HepG2 (cell line): ENCODE data around the gene NSMF. TPM values are rescaled to one million over a fixed set of nuclear protein-coding genes. Genes with fewer than 3 reads are reported as not detected.

ENCODE experiments used
- ATAC-seq: fragments of 200-7000 bp; cut with Tn5 transposase; 3 replicates; pipeline ENCODE4 v1.9.1; 2020; ENCODE audit warnings: mild to moderate bottlenecking, moderate library complexity
- BruUV-seq: library from RNA; stranded (reverse); fragments of 400-500 nt; replicated peaks from 2 replicates; lab custom pipeline; 2021; lab: Mats Ljungman, UMichigan
- CTCF ChIA-PET: fragments of 300-600 bp; formaldehyde crosslinking; extraction: SDS; loops from one replicate; lab custom pipeline; 2021; ENCODE audit warnings: low total read pairs, inconsistent platforms, low intra/inter-chr PET ratio; lab: Yijun Ruan, JAX
- POLR2A ChIA-PET: fragments of 350-600 bp; sonication (Branson Sonifier 250); formaldehyde crosslinking; loops from one replicate; lab custom pipeline; 2020; ENCODE audit warnings: antibody characterized with exemption, inconsistent platforms; lab: Yijun Ruan, JAX
- DNase-seq: peaks from one replicate; pipeline ENCODE4 v3.0.0-alpha.2; 2015; ENCODE audit warnings: low spot score
- FAIRE-seq: peaks from 3 replicates; lab custom pipeline; 2011; peaks lifted over from hg19 to GRCh38; lab: Jason Lieb, UNC
- H2AFZ ChIP-seq: one replicate; pipeline ENCODE4 v1.6.1; 2011; ENCODE audit warnings: low read length, inconsistent platforms
- H3K27ac ChIP-seq: fragments of 300-600 bp; 3 replicates; pipeline ENCODE4 v1.8.0; 2011; ENCODE audit warnings: mixed run types, mild to moderate bottlenecking, mixed read lengths, low read length, inconsistent platforms; ENCODE audit not compliant: insufficient read depth; ENCODE audit errors: extremely low read length
- H3K27me3 ChIP-seq, 2 experiments: fragments of 200-600 bp in 1 of 2; 2 replicates in 1 of 2; 3 replicates in 1 of 2; pipeline versions ENCODE4 v1.6.0 to v1.8.0; 2011; ENCODE audit warnings: low read length in 2 of 2, mild to moderate bottlenecking in 2 of 2, moderate library complexity in 2 of 2, inconsistent platforms in 1 of 2; ENCODE audit not compliant: insufficient read depth in 2 of 2, control insufficient read depth in 1 of 2
- H3K36me3 ChIP-seq, 2 experiments: fragments of 200-600 bp in 1 of 2; replicated peaks in 1 of 2; 2 replicates in 1 of 2; 3 replicates in 1 of 2; pipeline versions ENCODE4 v1.5.1 to v1.8.0; 2011; ENCODE audit warnings: low read length in 2 of 2, inconsistent platforms in 1 of 2; ENCODE audit not compliant: insufficient read depth in 2 of 2, control insufficient read depth in 1 of 2
- H3K4me1 ChIP-seq: 2 replicates; pipeline ENCODE4 v1.5.1; 2012; ENCODE audit warnings: low read length, inconsistent platforms; ENCODE audit not compliant: insufficient read depth
- H3K4me2 ChIP-seq: 2 replicates; pipeline ENCODE4 v1.6.0; 2011; ENCODE audit warnings: low read depth, low read length, inconsistent platforms
- H3K4me3 ChIP-seq, 3 experiments: fragments of 200-600 bp in 1 of 3; sonication (generic), shearing (Covaris generic) in 1 of 3; replicated peaks in 1 of 3; 2 replicates each; pipeline ENCODE4 v1.5.1; 2011 to 2016; ENCODE audit warnings: low read length in 3 of 3, inconsistent platforms in 2 of 3, low read depth in 2 of 3, mild to moderate bottlenecking in 2 of 3, control low read depth in 1 of 3, mixed read lengths in 1 of 3; ENCODE audit not compliant: insufficient read depth in 1 of 3
- H3K79me2 ChIP-seq: one replicate; pipeline ENCODE4 v1.6.1; 2011; ENCODE audit warnings: low read length, inconsistent platforms; ENCODE audit not compliant: insufficient read depth
- H3K9ac ChIP-seq: 2 replicates; pipeline ENCODE4 v1.6.0; 2011; ENCODE audit warnings: mild to moderate bottlenecking, low read depth, low read length, inconsistent platforms; ENCODE audit not compliant: insufficient read depth
- H3K9me3 ChIP-seq: 2 replicates; pipeline ENCODE4 v1.5.1; 2012; ENCODE audit warnings: mild to moderate bottlenecking, low read length
- H4K20me1 ChIP-seq: 2 replicates; pipeline ENCODE4 v1.6.0; 2011; ENCODE audit warnings: inconsistent platforms, mild to moderate bottlenecking, low read length, moderate library complexity; ENCODE audit not compliant: insufficient read depth
- BCL3 ChIP-seq: sonication (generic); formaldehyde crosslinking; IDR thresholded peaks from 2 replicates; pipeline ENCODE4 v1.5.1; 2020; ENCODE audit warnings: mild to moderate bottlenecking, missing genetic modification reagents, moderate library complexity
- CBX1 ChIP-seq: IDR thresholded peaks from one replicate; pipeline ENCODE4 v1.6.1; 2016; ENCODE audit warnings: antibody characterized with exemption, low read depth
- ETV5 ChIP-seq: IDR thresholded peaks from 2 replicates; pipeline ENCODE4 v1.6.1; 2018; ENCODE audit warnings: missing biosample characterization, missing genetic modification reagents, inconsistent platforms, borderline replicate concordance
- MEF2D ChIP-seq: sonication (generic); formaldehyde crosslinking; IDR thresholded peaks from 2 replicates; pipeline ENCODE4 v1.5.1; 2020; ENCODE audit warnings: mild to moderate bottlenecking, missing genetic modification reagents
- MEIS1 ChIP-seq: sonication (generic); formaldehyde crosslinking; IDR thresholded peaks from 2 replicates; pipeline ENCODE4 v1.9.0; 2021; ENCODE audit warnings: mild to moderate bottlenecking, missing genetic modification reagents, moderate library complexity, borderline replicate concordance
- MXD4 ChIP-seq: IDR thresholded peaks from 2 replicates; pipeline ENCODE4 v1.6.1; 2016; ENCODE audit warnings: mild to moderate bottlenecking, missing biosample characterization, missing genetic modification reagents
- NONO ChIP-seq, 2 experiments: fragments of 450-650 bp in 1 of 2; sonication (generic) in 1 of 2; formaldehyde crosslinking in 1 of 2; IDR thresholded peaks in 1 of 2; conservative IDR thresholded peaks in 1 of 2; 2 replicates each; pipeline versions ENCODE4 v1.6.1 to v1.8.0; 2017 to 2022; ENCODE audit warnings: mild to moderate bottlenecking in 1 of 2, missing genetic modification reagents in 1 of 2, moderate library complexity in 1 of 2
- PHF21A ChIP-seq: sonication (generic); formaldehyde crosslinking; IDR thresholded peaks from 2 replicates; pipeline ENCODE4 v1.5.0; 2020; ENCODE audit warnings: mild to moderate bottlenecking, missing genetic modification reagents
- POLR2G ChIP-seq: fragments of 200-400 bp; formaldehyde crosslinking; IDR thresholded peaks from 2 replicates; pipeline ENCODE4 v1.6.1; 2018; ENCODE audit warnings: mild to moderate bottlenecking, low read depth, low read length, moderate library complexity
- RBFOX2 ChIP-seq: fragments of 200-400 bp; formaldehyde crosslinking; IDR thresholded peaks from 2 replicates; pipeline ENCODE4 v1.6.1; 2017; ENCODE audit warnings: low read depth, mild to moderate bottlenecking, low read length
- SIN3A ChIP-seq: IDR thresholded peaks from 2 replicates; pipeline ENCODE4 v1.6.1; 2011; ENCODE audit warnings: low read depth, mild to moderate bottlenecking, control low read depth, low read length, borderline replicate concordance
- TARDBP ChIP-seq: sonication (generic); formaldehyde crosslinking; IDR thresholded peaks from 2 replicates; pipeline ENCODE4 v1.8.0; 2022; ENCODE audit warnings: mild to moderate bottlenecking, missing genetic modification reagents
- TGIF2 ChIP-seq: IDR thresholded peaks from 2 replicates; pipeline ENCODE4 v1.6.1; 2016; ENCODE audit warnings: control low read depth, missing compliant biosample characterization
- ZNF414 ChIP-seq: sonication (generic); formaldehyde crosslinking; IDR thresholded peaks from 2 replicates; pipeline ENCODE4 v1.5.0; 2020; ENCODE audit warnings: missing genetic modification reagents
- ZNF546 ChIP-seq: sonication (generic); formaldehyde crosslinking; conservative IDR thresholded peaks from 2 replicates; pipeline ENCODE4 v1.8.1; 2023; ENCODE audit warnings: mild to moderate bottlenecking, missing genetic modification reagents
- ZNF772 ChIP-seq: sonication (generic); formaldehyde crosslinking; IDR thresholded peaks from 2 replicates; pipeline ENCODE4 v1.5.0; 2020; ENCODE audit warnings: mild to moderate bottlenecking, missing genetic modification reagents
- WGBS: methylation state at CpG from one replicate; pipeline ENCODE4 v1.1.6; 2017; ENCODE audit warnings: low lambda C conversion rate; 5-methylcytosine and 5-hydroxymethylcytosine counted together
- in situ Hi-C: cut with HindIII; loops from 2 replicates; pipeline ENCODE4 v1.10.0; 2017; ENCODE audit warnings: low pct_unique_long_range_greater_than_20kb; ENCODE audit not compliant: extremely low pct_ligation_motif_present
- intact Hi-C: fragments of 100-400 bp; cut with micrococcal nuclease; formaldehyde crosslinking; loops from one replicate; pipeline ENCODE4 v1.10.0; 2022; ENCODE audit not compliant: unreplicated experiment
- polyA plus RNA-seq, 8 experiments: library from polyadenylated mRNA; depleted of rRNA in 3 of 8; stranded (reverse) in 7 of 8; unstranded in 1 of 8; fragments of >200 nt; fragmentation: Illumina TruSeq in 4 of 8; extraction: Trizol in 4 of 8; gene quantifications; 2 replicates each; pipeline versions ENCODE4 v1.2.1 to v1.2.3, GENCODE V29; 2011 to 2016; ENCODE audit warnings: low read depth in 4 of 8, missing spikeins in 1 of 8, mixed read lengths in 1 of 8; ENCODE audit not compliant: insufficient read depth in 1 of 8
- total RNA-seq, 5 experiments: library from RNA; depleted of rRNA; stranded (reverse); fragments of >200 nt; fragmentation: Illumina TruSeq; extraction: Trizol; gene quantifications; 2 replicates each; pipeline ENCODE4 v1.2.3, GENCODE V29; 2016; ENCODE audit warnings: low read depth in 1 of 5
- TF ChIP-seq, protein P1 (sequence below): IDR thresholded peaks from 2 replicates; pipeline ENCODE4 v1.4.0; 2020; ENCODE audit warnings: mild to moderate bottlenecking, missing genetic modification reagents
- TF ChIP-seq, protein P2 (sequence below): IDR thresholded peaks from 2 replicates; pipeline ENCODE4 v1.6.1; 2012; ENCODE audit warnings: inconsistent platforms

The NSMF gene
- total and polyA plus RNA-seq, 2 of the 13 experiments (the other 11 are each of a cell fraction or from before 2014, with no cell fraction given), result 44.3 to 183 TPM

DNA sequence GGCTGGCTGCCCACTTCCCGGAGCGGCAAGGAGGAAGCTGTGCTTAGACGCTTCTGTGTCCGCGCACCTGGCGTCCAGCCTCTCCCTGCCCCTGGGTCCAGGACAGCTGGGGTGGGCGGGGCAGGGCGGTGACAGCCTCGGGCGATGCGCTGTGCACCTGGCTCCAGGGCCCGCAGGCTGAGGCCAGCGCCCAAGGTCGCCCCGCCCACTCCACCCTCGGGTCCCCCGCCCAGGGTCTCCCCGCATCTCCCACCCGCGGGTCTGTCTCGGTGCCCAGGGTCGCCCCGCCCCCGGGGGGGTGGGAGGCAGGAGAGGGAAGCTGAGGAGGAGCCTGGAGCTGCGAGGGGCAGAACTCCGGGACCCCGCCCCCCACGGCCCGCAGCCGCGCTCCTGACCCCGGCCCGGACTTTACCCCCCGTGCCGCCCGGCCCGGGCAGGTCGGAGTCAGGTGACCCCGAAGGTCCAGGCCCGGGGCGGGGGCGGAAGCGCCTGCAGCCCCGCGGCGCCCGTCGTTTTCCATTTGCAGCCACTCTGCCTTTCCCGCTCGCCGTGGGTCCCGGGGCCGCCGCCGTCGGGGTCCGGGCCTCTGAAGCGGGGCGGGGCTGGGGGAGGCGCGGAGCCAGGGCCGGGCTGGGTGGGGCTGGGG lies 17.7 kb downstream of the NSMF start, which contains the start of gene ENTPD8:
Gene ENTPD8 (minus strand): TSS at position 69 of the 646 bp plus-strand sequence. CDS start 3,072 bp downstream, outside the sequence.
- H3K27ac ChIP-seq, result peak within 1 kb of the TSS; percentile 71
- peak; percentile 87 for DNase-seq
- peak; percentile 52; the same call in 1 of the 2 replicates for TF ChIP-seq TARDBP (CRISPR knock-in tag)
- TF ChIP-seq ZNF546, result no peak
- TF ChIP-seq CBX1, result peak; percentile 49
- TF ChIP-seq, protein P1, sequence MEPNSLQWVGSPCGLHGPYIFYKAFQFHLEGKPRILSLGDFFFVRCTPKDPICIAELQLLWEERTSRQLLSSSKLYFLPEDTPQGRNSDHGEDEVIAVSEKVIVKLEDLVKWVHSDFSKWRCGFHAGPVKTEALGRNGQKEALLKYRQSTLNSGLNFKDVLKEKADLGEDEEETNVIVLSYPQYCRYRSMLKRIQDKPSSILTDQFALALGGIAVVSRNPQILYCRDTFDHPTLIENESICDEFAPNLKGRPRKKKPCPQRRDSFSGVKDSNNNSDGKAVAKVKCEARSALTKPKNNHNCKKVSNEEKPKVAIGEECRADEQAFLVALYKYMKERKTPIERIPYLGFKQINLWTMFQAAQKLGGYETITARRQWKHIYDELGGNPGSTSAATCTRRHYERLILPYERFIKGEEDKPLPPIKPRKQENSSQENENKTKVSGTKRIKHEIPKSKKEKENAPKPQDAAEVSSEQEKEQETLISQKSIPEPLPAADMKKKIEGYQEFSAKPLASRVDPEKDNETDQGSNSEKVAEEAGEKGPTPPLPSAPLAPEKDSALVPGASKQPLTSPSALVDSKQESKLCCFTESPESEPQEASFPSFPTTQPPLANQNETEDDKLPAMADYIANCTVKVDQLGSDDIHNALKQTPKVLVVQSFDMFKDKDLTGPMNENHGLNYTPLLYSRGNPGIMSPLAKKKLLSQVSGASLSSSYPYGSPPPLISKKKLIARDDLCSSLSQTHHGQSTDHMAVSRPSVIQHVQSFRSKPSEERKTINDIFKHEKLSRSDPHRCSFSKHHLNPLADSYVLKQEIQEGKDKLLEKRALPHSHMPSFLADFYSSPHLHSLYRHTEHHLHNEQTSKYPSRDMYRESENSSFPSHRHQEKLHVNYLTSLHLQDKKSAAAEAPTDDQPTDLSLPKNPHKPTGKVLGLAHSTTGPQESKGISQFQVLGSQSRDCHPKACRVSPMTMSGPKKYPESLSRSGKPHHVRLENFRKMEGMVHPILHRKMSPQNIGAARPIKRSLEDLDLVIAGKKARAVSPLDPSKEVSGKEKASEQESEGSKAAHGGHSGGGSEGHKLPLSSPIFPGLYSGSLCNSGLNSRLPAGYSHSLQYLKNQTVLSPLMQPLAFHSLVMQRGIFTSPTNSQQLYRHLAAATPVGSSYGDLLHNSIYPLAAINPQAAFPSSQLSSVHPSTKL (CRISPR knock-in tag), result peak; percentile 75
- TF ChIP-seq NONO (IDR thresholded peaks at IDR 0.05), result no peak
- TF ChIP-seq NONO (CRISPR knock-in tag; conservative IDR thresholded peaks at IDR 0.05), result peak; percentile 70
- peak; percentile 77 for TF ChIP-seq ZNF414 (CRISPR knock-in tag)
- TF ChIP-seq SIN3A, result 0 out of 2 replicates have a peak, but pooled peaks have one; percentile 30
- TF ChIP-seq MEIS1 (CRISPR knock-in tag), result peak; percentile 46; the same call in 1 of the 2 replicates
- TF ChIP-seq BCL3 (CRISPR knock-in tag), result no peak; the same call in 1 of the 2 replicates
- 0 out of 2 replicates have a peak, but pooled peaks have one; percentile 47 for TF ChIP-seq MXD4
- TF ChIP-seq PHF21A (CRISPR knock-in tag), result peak; percentile 92
- peak; percentile 56 for TF ChIP-seq POLR2G
- TF ChIP-seq TGIF2, result peak; percentile 82; the same call in 1 of the 2 replicates
- TF ChIP-seq RBFOX2, result peak; percentile 72
- TF ChIP-seq ETV5 (CRISPR knock-in tag), result peak; percentile 73; the same call in 1 of the 2 replicates
- no peak for TF ChIP-seq MEF2D (CRISPR knock-in tag)
- TF ChIP-seq ZNF772 (CRISPR knock-in tag), result peak; percentile 61; the same call in 1 of the 2 replicates
- TF ChIP-seq, protein P2, sequence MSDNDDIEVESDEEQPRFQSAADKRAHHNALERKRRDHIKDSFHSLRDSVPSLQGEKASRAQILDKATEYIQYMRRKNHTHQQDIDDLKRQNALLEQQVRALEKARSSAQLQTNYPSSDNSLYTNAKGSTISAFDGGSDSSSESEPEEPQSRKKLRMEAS, result peak; percentile 63; the same call in 1 of the 2 replicates

More for the DNA sequence above, 17.7 kb downstream of the NSMF start, which contains the start of gene ENTPD8:
- ATAC-seq (peak; percentile 81), FAIRE-seq (peak; percentile 69)
- Histone ChIP-seq H3K27me3 (peaks cover 11 to 30% of the 10 kb centered on the region in 2 experiments; a peak in 3 of 5 replicates), H3K4me3 (peak within 1 kb of the TSS; percentile 30 to 58 (median 46)), H3K9me3 (no peaks in the 10 kb centered on the region), H3K36me3 (no peaks in the 10 kb centered on the region), H4K20me1 (no peaks in the 10 kb centered on the region; the same call in 1 of the 2 replicates), H3K79me2 (no peaks in the 10 kb centered on the region), H2AFZ (no peak within 1 kb of the TSS), H3K9ac (no peak within 1 kb of the TSS), H3K4me1 (peaks cover 32% of the 10 kb centered on the region), H3K4me2 (peak within 1 kb of the TSS; percentile 79)
- intact Hi-C loops (no loop called here), in situ Hi-C loops (no loop called here)
- BruUV-seq, result no TSS peak
- WGBS, result 0% methylated on average over 4 of the region's 62 CpGs
- CTCF ChIA-PET, result interaction anchor here (1.5 kb wide), 1 partner anchor 17 kb away, joined by 6 read pairs; the partner anchor contains the start of gene NOXA1
- POLR2A ChIA-PET, result interaction anchor here (0.6 to 2.3 kb wide), 11 partner anchors 9 to 201 kb away, joined by 3 to 26 read pairs (median 6); partner anchors contain the start of genes EXD3, NOXA1, NRARP and NSMF
